HepG2 (cell line): ENCODE data around the gene GALNT15. TPM values are rescaled to one million over a fixed set of nuclear protein-coding genes. Genes with fewer than 3 reads are reported as not detected.

ENCODE experiments used
- CHD4 ChIP-seq: fragments of 200-600 bp; sonication (generic); IDR thresholded peaks from 2 replicates; pipeline ENCODE4 v1.7.0; 2017; ENCODE audit warnings: mild to moderate bottlenecking, low read length, borderline replicate concordance
- ELF1 ChIP-seq: sonication (generic); formaldehyde crosslinking; IDR thresholded peaks from 2 replicates; pipeline ENCODE4 v1.4.0; 2020; ENCODE audit warnings: missing genetic modification reagents
- ETV6 ChIP-seq: sonication (generic); formaldehyde crosslinking; conservative IDR thresholded peaks from 2 replicates; pipeline ENCODE4 v1.4.0; 2020; ENCODE audit warnings: missing genetic modification reagents
- FOSL2 ChIP-seq: sonication (generic); formaldehyde crosslinking; IDR thresholded peaks from 2 replicates; pipeline ENCODE4 v1.4.0; 2020; ENCODE audit warnings: missing genetic modification reagents
- FOXO1 ChIP-seq: sonication (generic); formaldehyde crosslinking; IDR thresholded peaks from 2 replicates; pipeline ENCODE4 v1.4.0; 2020; ENCODE audit warnings: missing genetic modification reagents
- HINFP ChIP-seq: sonication (generic); formaldehyde crosslinking; IDR thresholded peaks from 2 replicates; pipeline ENCODE4 v1.4.0; 2020; ENCODE audit warnings: low read depth, mild to moderate bottlenecking, missing genetic modification reagents
- KLF11 ChIP-seq: IDR thresholded peaks from 2 replicates; pipeline ENCODE4 v1.6.1; 2016; ENCODE audit warnings: missing compliant biosample characterization
- PCBP1 ChIP-seq: fragments of 200-400 bp; formaldehyde crosslinking; IDR thresholded peaks from 2 replicates; pipeline ENCODE4 v1.6.1; 2017; ENCODE audit warnings: mild to moderate bottlenecking, low read depth, low read length, borderline replicate concordance
- PHB2 ChIP-seq: fragments of 450-650 bp; IDR thresholded peaks from 2 replicates; pipeline ENCODE4 v1.6.1; 2018; ENCODE audit not compliant: partially characterized antibody
- SMAD1 ChIP-seq: sonication (generic); formaldehyde crosslinking; IDR thresholded peaks from 2 replicates; pipeline ENCODE4 v1.4.0; 2020; ENCODE audit warnings: missing genetic modification reagents, low read depth, mild to moderate bottlenecking, borderline replicate concordance
- SSRP1 ChIP-seq: IDR thresholded peaks from 2 replicates; pipeline ENCODE4 v1.6.1; 2016; ENCODE audit warnings: control low read depth
- ZFP37 ChIP-seq: sonication (generic); formaldehyde crosslinking; IDR thresholded peaks from 2 replicates; pipeline ENCODE4 v1.4.0; 2020; ENCODE audit warnings: missing genetic modification reagents, borderline replicate concordance
- ZFX ChIP-seq: sonication (generic); formaldehyde crosslinking; IDR thresholded peaks from 2 replicates; pipeline ENCODE4 v1.4.0; 2020; ENCODE audit warnings: mild to moderate bottlenecking, low read depth, missing genetic modification reagents, moderate library complexity
- ZIK1 ChIP-seq: sonication (generic); formaldehyde crosslinking; IDR thresholded peaks from 2 replicates; pipeline ENCODE4 v1.5.0; 2020; ENCODE audit warnings: mild to moderate bottlenecking, low read depth, missing genetic modification reagents, borderline replicate concordance
- ZNF101 ChIP-seq: sonication (generic); formaldehyde crosslinking; IDR thresholded peaks from 2 replicates; pipeline ENCODE4 v1.4.0; 2020; ENCODE audit warnings: mild to moderate bottlenecking, low read depth, missing genetic modification reagents, borderline replicate concordance
- ZNF264 ChIP-seq: sonication (generic); formaldehyde crosslinking; IDR thresholded peaks from 2 replicates; pipeline ENCODE4 v1.4.0; 2020; ENCODE audit warnings: missing genetic modification reagents
- ZNF644 ChIP-seq: IDR thresholded peaks from 2 replicates; pipeline ENCODE4 v1.6.1; 2016; ENCODE audit warnings: low read depth
- ZNF780A ChIP-seq: sonication (generic); formaldehyde crosslinking; IDR thresholded peaks from 2 replicates; pipeline ENCODE4 v1.8.0; 2022; ENCODE audit warnings: mild to moderate bottlenecking, missing genetic modification reagents, moderate library complexity
- ZNF891 ChIP-seq: sonication (generic); formaldehyde crosslinking; IDR thresholded peaks from 2 replicates; pipeline ENCODE4 v1.5.0; 2020; ENCODE audit warnings: mild to moderate bottlenecking, missing genetic modification reagents
- polyA plus RNA-seq, 8 experiments: library from polyadenylated mRNA; depleted of rRNA in 3 of 8; stranded (reverse) in 7 of 8; unstranded in 1 of 8; fragments of >200 nt; fragmentation: Illumina TruSeq in 4 of 8; extraction: Trizol in 4 of 8; gene quantifications; 2 replicates each; pipeline versions ENCODE4 v1.2.1 to v1.2.3, GENCODE V29; 2011 to 2016; ENCODE audit warnings: low read depth in 4 of 8, missing spikeins in 1 of 8, mixed read lengths in 1 of 8; ENCODE audit not compliant: insufficient read depth in 1 of 8
- total RNA-seq, 5 experiments: library from RNA; depleted of rRNA; stranded (reverse); fragments of >200 nt; fragmentation: Illumina TruSeq; extraction: Trizol; gene quantifications; 2 replicates each; pipeline ENCODE4 v1.2.3, GENCODE V29; 2016; ENCODE audit warnings: low read depth in 1 of 5
- TF ChIP-seq, protein P1 (sequence below): fragments of 450-650 bp; IDR thresholded peaks from 2 replicates; pipeline ENCODE4 v1.6.1; 2016
- TF ChIP-seq, protein P2 (sequence below): sonication (generic); formaldehyde crosslinking; IDR thresholded peaks from 2 replicates; pipeline ENCODE4 v1.4.0; 2020; ENCODE audit warnings: missing genetic modification reagents, borderline replicate concordance
- TF ChIP-seq, protein P3 (sequence below): sonication (generic); formaldehyde crosslinking; IDR thresholded peaks from 2 replicates; pipeline ENCODE4 v1.9.0; 2021; ENCODE audit warnings: missing genetic modification reagents, borderline replicate concordance

GALNT15 gene
- total and polyA plus RNA-seq, 2 of the 13 experiments (the other 11 are each of a cell fraction or from before 2014, with no cell fraction given): 0.02 to 0.04 TPM

- TF ChIP-seq ZNF780A (CRISPR knock-in tag) (no peak), HINFP (CRISPR knock-in tag) (no peak), ZNF644 (no peak), ETV6 (CRISPR knock-in tag) (no peak; the same call in 1 of the 2 replicates), PCBP1 (no peak), ZNF891 (0 out of 2 replicates have a peak, but pooled peaks have one; percentile 15), KLF11 (no peak), PHB2 (no peak), FOSL2 (CRISPR knock-in tag) (peak; percentile 59), CHD4 (no peak), FOXO1 (CRISPR knock-in tag) (peak; percentile 55; the same call in 1 of the 2 replicates), SSRP1 (no peak), ZIK1 (CRISPR knock-in tag) (no peak), ELF1 (0 out of 2 replicates have a peak, but pooled peaks have one; percentile 16), ZFP37 (CRISPR knock-in tag) (no peak), ZNF101 (CRISPR knock-in tag) (no peak), SMAD1 (CRISPR knock-in tag) (no peak), ZNF264 (CRISPR knock-in tag) (no peak), ZFX (CRISPR knock-in tag) (peak; percentile 58; the same call in 1 of the 2 replicates)
- TF ChIP-seq, protein P1, sequence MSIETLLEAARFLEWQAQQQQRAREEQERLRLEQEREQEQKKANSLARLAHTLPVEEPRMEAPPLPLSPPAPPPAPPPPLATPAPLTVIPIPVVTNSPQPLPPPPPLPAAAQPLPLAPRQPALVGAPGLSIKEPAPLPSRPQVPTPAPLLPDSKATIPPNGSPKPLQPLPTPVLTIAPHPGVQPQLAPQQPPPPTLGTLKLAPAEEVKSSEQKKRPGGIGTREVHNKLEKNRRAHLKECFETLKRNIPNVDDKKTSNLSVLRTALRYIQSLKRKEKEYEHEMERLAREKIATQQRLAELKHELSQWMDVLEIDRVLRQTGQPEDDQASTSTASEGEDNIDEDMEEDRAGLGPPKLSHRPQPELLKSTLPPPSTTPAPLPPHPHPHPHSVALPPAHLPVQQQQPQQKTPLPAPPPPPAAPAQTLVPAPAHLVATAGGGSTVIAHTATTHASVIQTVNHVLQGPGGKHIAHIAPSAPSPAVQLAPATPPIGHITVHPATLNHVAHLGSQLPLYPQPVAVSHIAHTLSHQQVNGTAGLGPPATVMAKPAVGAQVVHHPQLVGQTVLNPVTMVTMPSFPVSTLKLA: peak; percentile 81
- TF ChIP-seq, protein P2, sequence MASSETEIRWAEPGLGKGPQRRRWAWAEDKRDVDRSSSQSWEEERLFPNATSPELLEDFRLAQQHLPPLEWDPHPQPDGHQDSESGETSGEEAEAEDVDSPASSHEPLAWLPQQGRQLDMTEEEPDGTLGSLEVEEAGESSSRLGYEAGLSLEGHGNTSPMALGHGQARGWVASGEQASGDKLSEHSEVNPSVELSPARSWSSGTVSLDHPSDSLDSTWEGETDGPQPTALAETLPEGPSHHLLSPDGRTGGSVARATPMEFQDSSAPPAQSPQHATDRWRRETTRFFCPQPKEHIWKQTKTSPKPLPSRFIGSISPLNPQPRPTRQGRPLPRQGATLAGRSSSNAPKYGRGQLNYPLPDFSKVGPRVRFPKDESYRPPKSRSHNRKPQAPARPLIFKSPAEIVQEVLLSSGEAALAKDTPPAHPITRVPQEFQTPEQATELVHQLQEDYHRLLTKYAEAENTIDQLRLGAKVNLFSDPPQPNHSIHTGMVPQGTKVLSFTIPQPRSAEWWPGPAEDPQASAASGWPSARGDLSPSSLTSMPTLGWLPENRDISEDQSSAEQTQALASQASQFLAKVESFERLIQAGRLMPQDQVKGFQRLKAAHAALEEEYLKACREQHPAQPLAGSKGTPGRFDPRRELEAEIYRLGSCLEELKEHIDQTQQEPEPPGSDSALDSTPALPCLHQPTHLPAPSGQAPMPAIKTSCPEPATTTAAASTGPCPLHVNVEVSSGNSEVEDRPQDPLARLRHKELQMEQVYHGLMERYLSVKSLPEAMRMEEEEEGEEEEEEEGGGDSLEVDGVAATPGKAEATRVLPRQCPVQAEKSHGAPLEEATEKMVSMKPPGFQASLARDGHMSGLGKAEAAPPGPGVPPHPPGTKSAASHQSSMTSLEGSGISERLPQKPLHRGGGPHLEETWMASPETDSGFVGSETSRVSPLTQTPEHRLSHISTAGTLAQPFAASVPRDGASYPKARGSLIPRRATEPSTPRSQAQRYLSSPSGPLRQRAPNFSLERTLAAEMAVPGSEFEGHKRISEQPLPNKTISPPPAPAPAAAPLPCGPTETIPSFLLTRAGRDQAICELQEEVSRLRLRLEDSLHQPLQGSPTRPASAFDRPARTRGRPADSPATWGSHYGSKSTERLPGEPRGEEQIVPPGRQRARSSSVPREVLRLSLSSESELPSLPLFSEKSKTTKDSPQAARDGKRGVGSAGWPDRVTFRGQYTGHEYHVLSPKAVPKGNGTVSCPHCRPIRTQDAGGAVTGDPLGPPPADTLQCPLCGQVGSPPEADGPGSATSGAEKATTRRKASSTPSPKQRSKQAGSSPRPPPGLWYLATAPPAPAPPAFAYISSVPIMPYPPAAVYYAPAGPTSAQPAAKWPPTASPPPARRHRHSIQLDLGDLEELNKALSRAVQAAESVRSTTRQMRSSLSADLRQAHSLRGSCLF (CRISPR knock-in tag): no peak
- TF ChIP-seq, protein P3, sequence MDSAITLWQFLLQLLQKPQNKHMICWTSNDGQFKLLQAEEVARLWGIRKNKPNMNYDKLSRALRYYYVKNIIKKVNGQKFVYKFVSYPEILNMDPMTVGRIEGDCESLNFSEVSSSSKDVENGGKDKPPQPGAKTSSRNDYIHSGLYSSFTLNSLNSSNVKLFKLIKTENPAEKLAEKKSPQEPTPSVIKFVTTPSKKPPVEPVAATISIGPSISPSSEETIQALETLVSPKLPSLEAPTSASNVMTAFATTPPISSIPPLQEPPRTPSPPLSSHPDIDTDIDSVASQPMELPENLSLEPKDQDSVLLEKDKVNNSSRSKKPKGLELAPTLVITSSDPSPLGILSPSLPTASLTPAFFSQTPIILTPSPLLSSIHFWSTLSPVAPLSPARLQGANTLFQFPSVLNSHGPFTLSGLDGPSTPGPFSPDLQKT (CRISPR knock-in tag): no peak
Observed at GRCh38 chr3:16177962-16178627, 3.6 kb downstream of the GALNT15 start (continued).
